ENCODE results near the gene DNAH8.

Gene DNAH8

DNA sequence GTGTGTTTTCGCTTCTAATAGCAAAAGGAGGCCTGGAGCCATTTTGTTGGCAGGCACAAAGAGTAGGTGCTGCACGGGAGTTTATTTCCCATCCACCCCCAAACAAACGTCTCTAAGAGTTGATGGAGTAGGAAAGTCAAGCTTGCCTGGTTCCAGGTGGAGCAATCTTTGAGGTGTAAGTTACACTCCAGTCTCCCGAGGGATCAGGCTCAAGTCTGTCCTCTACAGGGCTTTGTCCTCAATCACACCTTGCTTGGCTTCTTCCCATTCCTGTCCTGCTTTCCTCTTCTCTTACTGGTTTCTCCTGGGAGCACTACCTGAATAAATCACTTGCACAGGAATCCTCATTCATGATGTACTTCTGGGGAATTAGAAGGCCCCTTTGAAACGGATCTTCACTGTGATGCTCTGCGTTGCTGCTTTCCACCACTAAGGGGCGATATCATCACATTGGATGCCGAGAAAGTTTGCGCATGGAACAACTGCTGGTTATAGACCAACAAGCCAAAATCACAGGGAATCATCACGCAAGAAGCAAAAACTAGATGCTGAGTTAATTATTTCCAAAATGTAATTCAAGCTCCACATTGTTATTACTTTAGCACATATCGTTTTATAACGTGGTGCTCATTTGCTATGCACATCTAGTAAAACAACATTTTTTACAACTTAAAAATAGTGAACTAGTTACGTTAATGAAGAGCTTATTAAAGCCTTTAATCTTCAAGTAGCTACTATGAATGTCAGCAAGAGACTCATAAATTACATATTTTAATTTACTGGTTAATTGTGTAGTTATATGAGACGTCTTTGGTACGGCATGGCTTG lies 156.8 kb downstream of the DNAH8 start:
- TF ChIP-seq, protein P1, sequence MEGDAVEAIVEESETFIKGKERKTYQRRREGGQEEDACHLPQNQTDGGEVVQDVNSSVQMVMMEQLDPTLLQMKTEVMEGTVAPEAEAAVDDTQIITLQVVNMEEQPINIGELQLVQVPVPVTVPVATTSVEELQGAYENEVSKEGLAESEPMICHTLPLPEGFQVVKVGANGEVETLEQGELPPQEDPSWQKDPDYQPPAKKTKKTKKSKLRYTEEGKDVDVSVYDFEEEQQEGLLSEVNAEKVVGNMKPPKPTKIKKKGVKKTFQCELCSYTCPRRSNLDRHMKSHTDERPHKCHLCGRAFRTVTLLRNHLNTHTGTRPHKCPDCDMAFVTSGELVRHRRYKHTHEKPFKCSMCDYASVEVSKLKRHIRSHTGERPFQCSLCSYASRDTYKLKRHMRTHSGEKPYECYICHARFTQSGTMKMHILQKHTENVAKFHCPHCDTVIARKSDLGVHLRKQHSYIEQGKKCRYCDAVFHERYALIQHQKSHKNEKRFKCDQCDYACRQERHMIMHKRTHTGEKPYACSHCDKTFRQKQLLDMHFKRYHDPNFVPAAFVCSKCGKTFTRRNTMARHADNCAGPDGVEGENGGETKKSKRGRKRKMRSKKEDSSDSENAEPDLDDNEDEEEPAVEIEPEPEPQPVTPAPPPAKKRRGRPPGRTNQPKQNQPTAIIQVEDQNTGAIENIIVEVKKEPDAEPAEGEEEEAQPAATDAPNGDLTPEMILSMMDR (IDR thresholded peaks at IDR 0.05): peak; percentile 96

DNA sequence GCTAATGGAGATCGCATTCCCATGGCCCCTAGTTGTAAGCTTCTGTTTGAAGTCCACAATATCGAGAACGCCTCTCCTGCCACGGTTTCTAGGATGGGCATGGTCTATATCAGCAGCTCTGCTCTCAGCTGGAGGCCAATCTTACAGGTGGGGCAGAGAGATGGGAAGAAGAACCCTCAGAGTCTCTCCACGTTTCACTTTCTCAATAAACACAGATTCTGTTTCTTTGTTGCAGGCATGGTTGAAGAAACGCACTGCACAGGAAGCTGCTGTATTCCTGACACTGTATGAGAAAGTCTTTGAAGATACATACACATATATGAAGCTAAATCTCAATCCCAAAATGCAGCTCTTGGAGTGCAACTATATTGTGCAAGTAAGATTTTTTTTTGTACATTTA lies 157.9 kb downstream of the DNAH8 start:
- TF ChIP-seq, protein P1 (IDR thresholded peaks at IDR 0.05): no peak

DNA sequence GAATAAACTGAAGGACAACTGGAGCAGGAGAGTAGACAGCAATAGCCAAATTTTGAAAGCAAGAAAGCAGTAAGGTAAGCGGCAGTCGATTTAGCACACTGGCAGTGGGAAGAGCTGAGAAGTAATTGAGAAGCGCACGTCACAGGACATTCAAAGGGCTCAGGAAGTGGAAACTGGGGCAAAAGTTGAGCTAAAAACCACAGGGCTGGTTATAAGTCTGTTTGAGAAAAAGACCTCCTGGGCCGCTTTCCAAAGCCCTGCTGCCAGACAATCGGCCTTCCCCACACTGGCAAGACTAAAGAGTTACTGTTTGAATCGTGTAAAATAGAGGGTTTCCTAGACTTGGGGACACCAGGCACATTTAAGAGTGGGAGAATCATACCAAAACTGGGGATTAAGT lies 161.4 kb downstream of the DNAH8 start:
- TF ChIP-seq, protein P1 (IDR thresholded peaks at IDR 0.05): no peak

DNA sequence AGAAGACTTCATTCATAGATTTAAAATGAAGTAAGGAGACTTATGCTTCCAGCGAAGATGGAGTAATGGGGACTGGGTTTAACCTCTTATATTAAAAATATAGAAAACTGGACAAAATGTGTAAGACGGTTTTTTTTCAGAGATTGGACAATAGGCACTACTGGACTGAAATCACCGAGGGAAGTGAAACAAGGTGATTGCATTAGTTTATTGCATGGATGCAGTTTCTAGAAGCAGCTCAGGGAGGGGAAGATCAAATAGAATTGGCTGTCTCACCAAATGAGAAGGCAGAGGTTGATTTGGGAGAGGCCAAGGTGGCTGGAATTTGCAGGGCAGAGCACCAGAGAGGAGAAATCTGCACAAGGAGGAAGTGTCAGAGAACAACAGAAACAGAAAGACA lies 162.6 kb downstream of the DNAH8 start:
- TF ChIP-seq, protein P1 (IDR thresholded peaks at IDR 0.05): no peak

DNA sequence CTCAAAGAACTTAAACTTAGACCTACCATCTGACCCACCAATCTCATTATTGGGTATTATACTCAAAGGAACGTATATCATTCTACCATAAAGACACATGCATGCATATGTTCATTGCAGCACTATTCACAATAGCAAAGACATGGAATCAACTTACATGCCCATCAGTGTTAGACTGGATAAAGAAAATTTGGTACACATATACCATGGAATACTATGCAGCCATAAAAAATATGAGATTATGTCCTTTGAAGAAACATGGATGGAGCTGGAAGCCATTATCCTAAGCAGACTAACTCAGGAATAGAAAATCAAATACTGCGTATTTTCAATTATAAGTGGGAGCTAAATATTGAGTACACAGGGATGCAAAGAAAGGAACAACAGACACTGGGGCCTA lies 167.0 kb downstream of the DNAH8 start:
- TF ChIP-seq, protein P1 (IDR thresholded peaks at IDR 0.05): no peak

DNA sequence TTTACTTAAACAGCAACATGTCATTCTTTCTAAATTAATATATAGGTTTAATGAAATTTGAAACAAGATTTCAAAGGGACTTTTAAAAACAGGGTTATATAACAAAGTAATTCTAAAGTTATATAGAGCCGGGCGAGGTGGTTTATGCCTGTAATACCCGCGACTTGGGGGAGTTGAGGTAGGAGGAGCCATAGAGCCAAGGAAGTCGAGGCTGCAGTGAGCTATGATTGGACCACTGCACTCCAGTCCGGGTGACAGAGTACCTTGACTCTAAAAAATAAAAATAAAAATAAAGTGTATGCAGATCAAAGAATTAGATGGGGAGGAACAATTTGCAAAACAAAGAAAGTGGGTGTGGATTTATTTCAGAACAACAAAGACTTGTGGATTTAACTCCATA lies 182.4 kb downstream of the DNAH8 start:
- TF ChIP-seq, protein P1 (IDR thresholded peaks at IDR 0.05): no peak

DNA sequence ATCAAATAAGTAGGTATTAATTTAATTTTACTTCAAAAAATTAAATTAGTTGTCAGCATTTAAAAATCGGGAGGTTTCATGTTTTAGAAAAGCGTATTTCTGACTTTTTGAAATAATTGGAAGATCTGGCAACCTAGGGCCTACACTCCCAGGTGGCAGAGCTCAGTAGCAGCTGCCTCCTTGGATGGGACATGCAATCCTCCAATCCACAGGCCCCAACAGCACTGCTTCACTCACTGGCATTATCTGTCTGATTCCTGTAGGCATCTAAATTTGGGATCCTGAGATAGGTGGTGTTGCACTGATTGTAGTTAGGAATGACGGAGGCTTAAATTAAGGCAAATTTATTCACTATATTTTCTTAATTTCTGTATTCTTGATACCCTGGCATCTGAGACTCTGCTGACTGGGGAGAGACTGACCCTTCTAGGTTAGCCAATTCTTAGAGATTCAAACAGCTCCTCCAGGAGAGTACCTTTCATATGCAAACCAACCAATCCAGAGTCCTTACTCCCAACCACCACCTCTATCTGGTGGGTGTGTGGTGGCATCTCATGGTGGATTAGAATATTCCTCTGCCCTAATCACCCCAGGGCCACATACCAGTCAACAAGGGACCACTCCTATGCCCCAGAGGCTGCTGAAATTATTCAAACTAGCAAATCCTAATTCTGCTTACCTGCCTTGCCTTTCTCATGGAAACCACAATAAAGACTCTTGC lies 186.9 kb downstream of the DNAH8 start:
- TF ChIP-seq, protein P1 (IDR thresholded peaks at IDR 0.05): no peak
